Measurements from ENCODE around the gene CXXC1.
A peak's percentile ranks its signal among the peaks of the same experiment; 100 is the strongest.

CXXC1 gene

GRCh38 chr18:50282521-50283335 is 4.8 kb downstream of the CXXC1 start:
- Histone ChIP-seq H3K4me3 (ENCODE audit: low read length) (peak overlapping the region; percentile 81; the same call in 1 of the 2 replicates), H3K9me2 (replicated peaks; ENCODE audit: insufficient read depth, low read length) (no peaks in the 10 kb centered on the region), H3K27me3 (replicated peaks; ENCODE audit: insufficient read depth, low read length) (no peaks in the 10 kb centered on the region), H3K27ac (ENCODE audit: low read length) (no peak overlapping the region), H3F3A (ENCODE audit: insufficient read depth, low read length) (no peaks in the 10 kb centered on the region), H3K36me3 (replicated peaks; ENCODE audit: insufficient read depth, low read length) (peaks cover 11% of the 10 kb centered on the region), H3K4me2 (ENCODE audit: low read depth, low read length) (0 out of 2 replicates have a peak overlapping the region, but pooled peaks have one; percentile 97), H3K9ac (ENCODE audit: low read length) (no peak overlapping the region), H4K20me1 (ENCODE audit: insufficient read depth, low read length) (no peaks in the 10 kb centered on the region), H2AFZ (ENCODE audit: low read length) (no peak overlapping the region), H3K4me1 (ENCODE audit: low read length) (peaks cover 25% of the 10 kb centered on the region), H3K9me3 (replicated peaks; ENCODE audit: insufficient read depth, low read length) (no peaks in the 10 kb centered on the region), H3K79me2 (ENCODE audit: low read length) (peaks cover 66% of the 10 kb centered on the region)
- no peak for DNase-seq
- no peak for TF ChIP-seq EZH2 (optimal IDR thresholded peaks at IDR 0.05; ENCODE audit: low read depth, low read length)
- TF ChIP-seq CTCF (IDR thresholded peaks at IDR 0.05; ENCODE audit: low read length) = no peak
- TF ChIP-seq EZH2phosphoT487 (IDR thresholded peaks at IDR 0.05; ENCODE audit: low read length) = no peak

- Histone ChIP-seq H3K36me3 (replicated peaks; ENCODE audit: insufficient read depth, low read length) (peaks cover 12% of the 10 kb centered on the region), H3K4me3 (ENCODE audit: low read length) (peak overlapping the region; percentile 81), H3K79me2 (ENCODE audit: low read length) (peaks cover 62% of the 10 kb centered on the region), H3K27me3 (replicated peaks; ENCODE audit: insufficient read depth, low read length) (no peaks in the 10 kb centered on the region), H3F3A (ENCODE audit: insufficient read depth, low read length) (no peaks in the 10 kb centered on the region), H3K4me2 (ENCODE audit: low read depth, low read length) (peak overlapping the region; percentile 97), H3K4me1 (ENCODE audit: low read length) (peaks cover 25% of the 10 kb centered on the region), H3K9ac (ENCODE audit: low read length) (peak overlapping the region; percentile 81), H4K20me1 (ENCODE audit: insufficient read depth, low read length) (no peaks in the 10 kb centered on the region), H3K27ac (ENCODE audit: low read length) (peak overlapping the region; percentile 96), H3K9me2 (replicated peaks; ENCODE audit: insufficient read depth, low read length) (no peaks in the 10 kb centered on the region), H3K9me3 (replicated peaks; ENCODE audit: insufficient read depth, low read length) (no peaks in the 10 kb centered on the region), H2AFZ (ENCODE audit: low read length) (peak overlapping the region; percentile 98)
- DNase-seq = no peak
- TF ChIP-seq EZH2 (optimal IDR thresholded peaks at IDR 0.05; ENCODE audit: low read depth, low read length) (no peak), CTCF (IDR thresholded peaks at IDR 0.05; ENCODE audit: low read length) (no peak), EZH2phosphoT487 (IDR thresholded peaks at IDR 0.05; ENCODE audit: low read length) (no peak)
Measured at GRCh38 chr18:50281972-50282520, 5.4 kb downstream of the CXXC1 start.

- H3K4me3 ChIP-seq (ENCODE audit: low read length) = peak within 1 kb of the TSS; percentile 81
- no peaks in the 10 kb centered on the region for H3K9me3 ChIP-seq (replicated peaks; ENCODE audit: insufficient read depth, low read length)
- H3K36me3 ChIP-seq (replicated peaks; ENCODE audit: insufficient read depth, low read length) = peaks cover 19% of the 10 kb centered on the region
- DNase-seq = peak; percentile 97
- H2AFZ ChIP-seq (ENCODE audit: low read length) = peak within 1 kb of the TSS; percentile 98
- H3K27me3 ChIP-seq (replicated peaks; ENCODE audit: insufficient read depth, low read length) = no peaks in the 10 kb centered on the region
- no peaks in the 10 kb centered on the region for H3K9me2 ChIP-seq (replicated peaks; ENCODE audit: insufficient read depth, low read length)
- H3K9ac ChIP-seq (ENCODE audit: low read length) = peak within 1 kb of the TSS; percentile 81
- peak within 1 kb of the TSS; percentile 97 for H3K4me2 ChIP-seq (ENCODE audit: low read depth, low read length)
- peak within 1 kb of the TSS; percentile 96 for H3K27ac ChIP-seq (ENCODE audit: low read length)
- peaks cover 22% of the 10 kb centered on the region for H3K4me1 ChIP-seq (ENCODE audit: low read length)
- peaks cover 62% of the 10 kb centered on the region for H3K79me2 ChIP-seq (ENCODE audit: low read length)
- no peaks in the 10 kb centered on the region for H3F3A ChIP-seq (ENCODE audit: insufficient read depth, low read length)
- TF ChIP-seq EZH2phosphoT487 (IDR thresholded peaks at IDR 0.05; ENCODE audit: low read length) = no peak
- no peak for TF ChIP-seq EZH2 (optimal IDR thresholded peaks at IDR 0.05; ENCODE audit: low read depth, low read length)
- TF ChIP-seq CTCF (IDR thresholded peaks at IDR 0.05; ENCODE audit: low read length) = 0 out of 2 replicates have a peak, but pooled peaks have one; percentile 10
- no peaks in the 10 kb centered on the region for H4K20me1 ChIP-seq (ENCODE audit: insufficient read depth, low read length)
Measured at GRCh38 chr18:50281295-50281971, 6.1 kb downstream of the CXXC1 start, which contains the start of gene MBD1. TSS of gene MBD1 (minus strand) at chr18:50281523. CDS start at chr18:50279992, 1,531 bp downstream.
